H1 (cell line): ENCODE data around the gene BICRAL. TPM values are rescaled to one million over a fixed set of nuclear protein-coding genes. Genes with fewer than 3 reads are reported as not detected.

ENCODE experiments used
- CTCF ChIA-PET: fragments of 300-600 bp; sonication (Branson Sonifier 250); formaldehyde crosslinking; loops from one replicate; lab custom pipeline; 2021; ENCODE audit not compliant: partially characterized antibody; lab: Charles Lee
- POLR2A ChIA-PET: fragments of 300-600 bp; sonication (Branson Sonifier 250); formaldehyde crosslinking; loops from one replicate; lab custom pipeline; 2021; ENCODE audit warnings: inconsistent platforms; ENCODE audit not compliant: partially characterized antibody; lab: Charles Lee
- DNase-seq, 2 experiments: peaks; one replicate each; pipeline versions ENCODE4 v3.0.0 to v3.0.0-alpha.2; 2010 to 2022; ENCODE audit warnings: low spot score in 2 of 2, low read depth in 1 of 2, mixed read lengths in 1 of 2
- FAIRE-seq: peaks from 2 replicates; lab custom pipeline; 2011; peaks lifted over from hg19 to GRCh38; lab: Jason Lieb, UNC
- H2AFZ ChIP-seq: 2 replicates; pipeline ENCODE4 v1.8.1; 2012; ENCODE audit warnings: low read length, inconsistent platforms
- H2AK5ac ChIP-seq: 2 replicates; pipeline ENCODE4 v1.6.1; 2013; ENCODE audit warnings: low read depth, low read length
- H2BK120ac ChIP-seq: replicated peaks from 2 replicates; pipeline ENCODE3; 2013; ENCODE audit warnings: low read depth, low read length, inconsistent platforms
- H2BK12ac ChIP-seq: 2 replicates; pipeline ENCODE4 v1.6.1; 2013; ENCODE audit warnings: low read depth, low read length
- H2BK15ac ChIP-seq: 2 replicates; pipeline ENCODE4 v1.6.1; 2013; ENCODE audit warnings: low read length
- H2BK20ac ChIP-seq: 2 replicates; pipeline ENCODE4 v1.6.1; 2013; ENCODE audit warnings: low read length
- H2BK5ac ChIP-seq: 2 replicates; pipeline ENCODE4 v1.6.1; 2013; ENCODE audit warnings: low read depth, low read length
- H3K14ac ChIP-seq: 2 replicates; pipeline ENCODE4 v1.6.1; 2013; ENCODE audit warnings: inconsistent platforms; ENCODE audit not compliant: insufficient read length
- H3K18ac ChIP-seq: 2 replicates; pipeline ENCODE4 v1.6.1; 2013; ENCODE audit warnings: low read length; ENCODE audit errors: extremely low read depth
- H3K23ac ChIP-seq: 2 replicates; pipeline ENCODE4 v1.6.1; 2013; ENCODE audit warnings: inconsistent platforms; ENCODE audit not compliant: insufficient read length
- H3K23me2 ChIP-seq: 2 replicates; pipeline ENCODE4 v1.6.1; 2013; ENCODE audit warnings: low read depth, low read length
- H3K27ac ChIP-seq: 2 replicates; pipeline ENCODE4 v1.6.1; 2011; ENCODE audit warnings: low read depth, low read length, inconsistent platforms
- H3K27me3 ChIP-seq, 4 experiments: replicated peaks in 1 of 4; 1 replicate in 1 of 4; 2 replicates in 3 of 4; pipeline versions ENCODE4 v1.6.1 to v1.8.1; 2011 to 2013; ENCODE audit warnings: low read length in 3 of 4, mild to moderate bottlenecking in 3 of 4, inconsistent platforms in 2 of 4, mixed read lengths in 2 of 4, moderate library complexity in 1 of 4; ENCODE audit not compliant: control insufficient read depth in 3 of 4, insufficient read depth in 3 of 4; ENCODE audit errors: extremely low read depth in 1 of 4
- H3K36me3 ChIP-seq, 4 experiments: 2 replicates each; pipeline versions ENCODE4 v1.6.1 to v1.8.1; 2011 to 2013; ENCODE audit warnings: mild to moderate bottlenecking in 4 of 4, low read length in 3 of 4, moderate library complexity in 2 of 4, control low read depth in 1 of 4, inconsistent platforms in 1 of 4; ENCODE audit not compliant: insufficient read depth in 4 of 4, control insufficient read depth in 2 of 4
- H3K4ac ChIP-seq: replicated peaks from 2 replicates; pipeline ENCODE3; 2013; ENCODE audit warnings: low read length, low read depth, mixed read lengths, inconsistent platforms; ENCODE audit not compliant: insufficient read length
- H3K4me1 ChIP-seq, 4 experiments: replicated peaks in 1 of 4; 1 replicate in 1 of 4; 2 replicates in 3 of 4; pipeline versions ENCODE4 v1.6.1 to v1.8.1; 2011 to 2013; ENCODE audit warnings: low read length in 3 of 4, inconsistent platforms in 2 of 4, mixed read lengths in 1 of 4; ENCODE audit not compliant: insufficient read depth in 4 of 4, control insufficient read depth in 3 of 4
- H3K4me2 ChIP-seq, 2 experiments: 2 replicates each; pipeline versions ENCODE4 v1.6.1 to v1.8.1; 2011 to 2013; ENCODE audit warnings: low read depth in 2 of 2, low read length in 2 of 2, control low read depth in 1 of 2, inconsistent platforms in 1 of 2, mild to moderate bottlenecking in 1 of 2; ENCODE audit not compliant: insufficient read depth in 1 of 2
- H3K4me3 ChIP-seq, 4 experiments: fragments of 200-600, 300-600 bp in 1 of 4; sonication (generic), shearing (Covaris generic), sonication (Bioruptor Twin) in 1 of 4; 2 replicates each; pipeline versions ENCODE4 v1.5.1 to v1.8.1; 2011 to 2016; ENCODE audit warnings: low read length in 4 of 4, low read depth in 3 of 4, control low read depth in 2 of 4, inconsistent platforms in 2 of 4, mild to moderate bottlenecking in 2 of 4, mixed read lengths in 1 of 4, moderate library complexity in 1 of 4; ENCODE audit not compliant: insufficient read depth in 2 of 4; ENCODE audit errors: extremely low read depth in 1 of 4
- H3K56ac ChIP-seq: replicated peaks from 2 replicates; pipeline ENCODE3; 2013; ENCODE audit warnings: low read depth, mild to moderate bottlenecking, mixed read lengths, low read length, inconsistent platforms; ENCODE audit not compliant: insufficient read length
- H3K79me1 ChIP-seq: 2 replicates; pipeline ENCODE4 v1.6.1; 2013; ENCODE audit warnings: low read depth, low read length, control low read depth
- H3K79me2 ChIP-seq, 2 experiments: 2 replicates each; pipeline versions ENCODE4 v1.6.1 to v1.8.1; 2012 to 2013; ENCODE audit warnings: low read length in 2 of 2, mild to moderate bottlenecking in 2 of 2, inconsistent platforms in 1 of 2; ENCODE audit not compliant: insufficient read depth in 2 of 2, control insufficient read depth in 1 of 2
- H3K9ac ChIP-seq, 4 experiments: replicated peaks in 1 of 4; 1 replicate in 1 of 4; 2 replicates in 3 of 4; pipeline versions ENCODE4 v1.6.1 to v1.8.1; 2011 to 2013; ENCODE audit warnings: low read depth in 3 of 4, low read length in 3 of 4, control low read depth in 2 of 4, mild to moderate bottlenecking in 2 of 4, moderate library complexity in 2 of 4, inconsistent platforms in 1 of 4; ENCODE audit errors: extremely low read depth in 1 of 4
- H3K9me3 ChIP-seq, 2 experiments: 2 replicates each; pipeline versions ENCODE4 v1.6.1 to v1.8.1; 2012 to 2013; ENCODE audit warnings: mild to moderate bottlenecking in 2 of 2, moderate library complexity in 2 of 2, control low read depth in 1 of 2, inconsistent platforms in 1 of 2, low read depth in 1 of 2, low read length in 1 of 2, mixed read lengths in 1 of 2; ENCODE audit not compliant: insufficient read depth in 2 of 2
- H4K20me1 ChIP-seq, 2 experiments: replicated peaks in 1 of 2; 2 replicates each; pipeline versions ENCODE3 to v1.8.1; 2011 to 2013; ENCODE audit warnings: inconsistent platforms in 2 of 2, low read length in 2 of 2, mild to moderate bottlenecking in 1 of 2; ENCODE audit not compliant: insufficient read depth in 2 of 2, control insufficient read depth in 1 of 2
- H4K5ac ChIP-seq: 2 replicates; pipeline ENCODE4 v1.6.1; 2013; ENCODE audit warnings: low read length, low read depth, mixed read lengths, inconsistent platforms; ENCODE audit not compliant: insufficient read length
- H4K8ac ChIP-seq: 2 replicates; pipeline ENCODE4 v1.8.0; 2013; ENCODE audit warnings: mild to moderate bottlenecking, moderate library complexity, low read length, inconsistent platforms; ENCODE audit not compliant: insufficient read depth; ENCODE audit errors: extremely low read depth
- H4K91ac ChIP-seq: replicated peaks from 2 replicates; pipeline ENCODE3; 2013; ENCODE audit warnings: low read length, mixed read lengths, inconsistent platforms; ENCODE audit not compliant: insufficient read length
- HDAC2 ChIP-seq, 2 experiments: fragments of 300-600 bp in 1 of 2; sonication (generic) in 1 of 2; IDR thresholded peaks; 2 replicates each; pipeline ENCODE4 v1.6.1; 2011 to 2012; ENCODE audit warnings: low read depth in 2 of 2, low read length in 2 of 2, mild to moderate bottlenecking in 2 of 2, moderate library complexity in 2 of 2, borderline replicate concordance in 1 of 2, inconsistent platforms in 1 of 2
- POLR2AphosphoS5 ChIP-seq: IDR thresholded peaks from 2 replicates; pipeline ENCODE4 v1.6.1; 2011; ENCODE audit warnings: low read depth, low read length
- TAF1 ChIP-seq: IDR thresholded peaks from 2 replicates; pipeline ENCODE4 v1.6.1; 2011; ENCODE audit warnings: mild to moderate bottlenecking, low read depth, low read length
- TAF7 ChIP-seq: optimal IDR thresholded peaks from 2 replicates; pipeline ENCODE3; 2011; ENCODE audit warnings: low read depth, mild to moderate bottlenecking, inconsistent platforms, low read length, moderate library complexity, borderline replicate concordance
- WGBS, 2 experiments: shearing (Covaris generic) in 1 of 2; methylation state at CpG; one replicate each; pipeline versions ENCODE4 v1.1.6 to v1.1.7; 2013 to 2015; ENCODE audit warnings: low lambda C conversion rate in 2 of 2, mixed read lengths in 2 of 2, inconsistent platforms in 1 of 2, low coverage in 1 of 2, missing lambda C conversion rate in 1 of 2; ENCODE audit not compliant: insufficient replicate concordance in 2 of 2, insufficient coverage in 1 of 2, insufficient read length in 1 of 2; ENCODE audit errors: extremely low coverage in 1 of 2, missing lambda C conversion rate in 1 of 2; 5-methylcytosine and 5-hydroxymethylcytosine counted together
- polyA plus RNA-seq, 7 experiments: library from polyadenylated mRNA; depleted of rRNA in 3 of 7; stranded (reverse) in 5 of 7; unstranded in 2 of 7; fragments of >200 nt in 5 of 7; fragments of 200-250 nt in 2 of 7; gene quantifications; 1 replicate in 5 of 7; 2 replicates in 1 of 7; 4 replicates in 1 of 7; pipeline versions ENCODE4 v1.2.1 to v1.2.3, GENCODE V29; 2011 to 2013; ENCODE audit warnings: missing spikeins in 2 of 7, mixed read lengths in 2 of 7
- total RNA-seq: library from RNA; stranded (reverse); fragmentation: NEBNext Ultra II Directional; extraction: Animal tissue kit (Norgen Biotek cat#: 25700); gene quantifications from 2 replicates; pipeline ENCODE4 v1.2.1, GENCODE V29; 2021
- TF ChIP-seq, protein P1 (sequence below): IDR thresholded peaks from 2 replicates; pipeline ENCODE4 v1.6.1; 2012; ENCODE audit warnings: inconsistent platforms

The BICRAL gene
- total and polyA plus RNA-seq, 2 of the 8 experiments (the other 6 are each of a cell fraction or from before 2014, with no cell fraction given) = 9.4 to 12.2 TPM

DNA sequence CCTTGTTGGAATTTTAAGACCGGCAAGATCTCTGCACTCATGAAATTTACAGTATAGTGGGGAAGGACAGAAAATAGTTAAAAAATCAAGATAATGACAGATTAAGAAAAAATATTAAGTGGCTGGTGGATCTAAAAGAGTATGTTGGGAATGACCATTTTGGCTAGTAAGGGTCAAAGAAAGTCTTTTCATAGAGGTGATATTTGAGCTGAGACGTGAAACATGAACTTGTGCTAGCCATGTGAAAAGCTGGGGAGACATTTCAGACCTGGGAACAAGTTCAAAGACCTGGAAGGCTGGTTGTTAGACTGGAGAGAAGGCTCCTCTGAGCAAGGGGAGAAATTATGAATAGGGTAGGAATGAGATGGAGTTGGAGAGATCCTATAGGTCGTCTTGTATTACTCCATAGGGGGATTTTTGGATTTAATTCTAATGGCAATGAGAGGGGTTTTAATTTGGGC is 4.7 kb downstream of the BICRAL start:
- FAIRE-seq = no peak
- DNase-seq = no peak
- no peaks in the 10 kb centered on the region; the same call in 1 of the 2 replicates for H3K23me2 ChIP-seq
- no peak overlapping the region for H3K23ac ChIP-seq
- ChIA-PET CTCF (interaction anchor here (0.6 to 1.4 kb wide), 3 partner anchors 41 to 125 kb away, joined by 3 to 4 read pairs (median 3); partner anchors contain the start of gene TBCC), POLR2A (interaction anchor here (1.2 to 13.8 kb wide), 7 partner anchors 11 to 223 kb away, joined by 3 to 277 read pairs (median 5); partner anchors contain the start of genes RPL7L1, TBCC and UBR2)
- no peak overlapping the region for H2BK20ac ChIP-seq
- H3K36me3 ChIP-seq = peaks cover 0 to 3% (median 0%) of the 10 kb centered on the region in 4 experiments; a peak in 1 of 8 replicates
- no peak overlapping the region for H2BK120ac ChIP-seq
- H2AFZ ChIP-seq = no peak overlapping the region
- H3K9ac ChIP-seq = no peak overlapping the region
- H2BK12ac ChIP-seq = no peak overlapping the region
- H3K56ac ChIP-seq = no peak overlapping the region
- no peak overlapping the region for H3K14ac ChIP-seq
- no peak overlapping the region for H4K91ac ChIP-seq
- 78% methylated on average over 3 of the region's 3 CpGs; no CpG with 5 or more reads in 1 of the 2 experiments for WGBS, 2 experiments
- no peak overlapping the region for H3K18ac ChIP-seq
- no peak overlapping the region for H4K5ac ChIP-seq
- peaks cover 0 to 7% of the 10 kb centered on the region in 2 experiments for H4K20me1 ChIP-seq
- no peaks in the 10 kb centered on the region for H3K79me1 ChIP-seq
- peak overlapping the region; percentile 16 to 32; a peak in 3 of 4 replicates for H3K4me2 ChIP-seq
- H3K4ac ChIP-seq = no peak overlapping the region
- H3K4me3 ChIP-seq = peak overlapping the region in 1 of 4 experiments; percentile 16; a peak in 1 of 8 replicates
- H2BK15ac ChIP-seq = no peak overlapping the region
- peaks cover 13 to 65% of the 10 kb centered on the region in 2 experiments for H3K79me2 ChIP-seq
- H3K4me1 ChIP-seq = peaks cover 0 to 18% (median 11%) of the 10 kb centered on the region in 4 experiments; a peak in 4 of 7 replicates
- no peak overlapping the region for H3K27ac ChIP-seq
- no peaks in the 10 kb centered on the region for H3K27me3 ChIP-seq
- no peak overlapping the region for H2AK5ac ChIP-seq
- no peak overlapping the region for H4K8ac ChIP-seq
- H2BK5ac ChIP-seq = no peak overlapping the region
- TF ChIP-seq, protein P1, sequence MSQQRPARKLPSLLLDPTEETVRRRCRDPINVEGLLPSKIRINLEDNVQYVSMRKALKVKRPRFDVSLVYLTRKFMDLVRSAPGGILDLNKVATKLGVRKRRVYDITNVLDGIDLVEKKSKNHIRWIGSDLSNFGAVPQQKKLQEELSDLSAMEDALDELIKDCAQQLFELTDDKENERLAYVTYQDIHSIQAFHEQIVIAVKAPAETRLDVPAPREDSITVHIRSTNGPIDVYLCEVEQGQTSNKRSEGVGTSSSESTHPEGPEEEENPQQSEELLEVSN = no peak
- TF ChIP-seq HDAC2 (IDR thresholded peaks at IDR 0.05; ENCODE audit: borderline replicate concordance in 1 of 2, low read depth in 2 of 2, low read length in 2 of 2) (no peak), TAF7 (no peak), TAF1 (no peak), POLR2AphosphoS5 (no peak)
- no peaks in the 10 kb centered on the region for H3K9me3 ChIP-seq
